ENCODE data around the gene ACER3.
A peak's percentile ranks its signal among the peaks of the same experiment; 100 is the strongest.

The ACER3 gene

GRCh38 chr11:76831686-76832310 is 28.9 kb upstream of the ACER3 start:
- H3K27me3 Mint-ChIP-seq: peaks cover 11% of the 10 kb centered on the region
- no peak overlapping the region for H3K27ac Mint-ChIP-seq
- H3K4me1 Mint-ChIP-seq: no peaks in the 10 kb centered on the region
- no peak for ATAC-seq
- H3K9me3 Mint-ChIP-seq: no peaks in the 10 kb centered on the region
- no peaks in the 10 kb centered on the region for H3K36me3 Mint-ChIP-seq
- no peak overlapping the region for H3K4me3 Mint-ChIP-seq

GRCh38 chr11:76832361-76832760 is 28.4 kb upstream of the ACER3 start:
- no peaks in the 10 kb centered on the region for H3K9me3 Mint-ChIP-seq
- no peaks in the 10 kb centered on the region for H3K4me1 Mint-ChIP-seq
- no peak for ATAC-seq
- H3K27me3 Mint-ChIP-seq: peaks cover 11% of the 10 kb centered on the region
- no peaks in the 10 kb centered on the region for H3K36me3 Mint-ChIP-seq
- H3K27ac Mint-ChIP-seq: no peak overlapping the region
- H3K4me3 Mint-ChIP-seq: no peak overlapping the region

- no peak for ATAC-seq
- Mint-ChIP-seq H3K4me3 (no peak overlapping the region), H3K27ac (no peak overlapping the region)
These were observed 26.6 kb upstream of the ACER3 start for GRCh38 chr11:76834151-76834550.

GRCh38 chr11:76835036-76835435 is 25.7 kb upstream of the ACER3 start:
- Mint-ChIP-seq H3K27ac (no peak overlapping the region), H3K4me1 (no peaks in the 10 kb centered on the region), H3K27me3 (peaks cover 14% of the 10 kb centered on the region), H3K36me3 (no peaks in the 10 kb centered on the region), H3K4me3 (no peak overlapping the region), H3K9me3 (no peaks in the 10 kb centered on the region)
- ATAC-seq: no peak

More at GRCh38 chr11:76834151-76834550, 26.6 kb upstream of the ACER3 start:
- H3K4me1 Mint-ChIP-seq: no peaks in the 10 kb centered on the region
- no peaks in the 10 kb centered on the region for H3K9me3 Mint-ChIP-seq
- H3K36me3 Mint-ChIP-seq: no peaks in the 10 kb centered on the region
- H3K27me3 Mint-ChIP-seq: peaks cover 19% of the 10 kb centered on the region

- H3K4me1 Mint-ChIP-seq: no peaks in the 10 kb centered on the region
- H3K4me3 Mint-ChIP-seq: no peak overlapping the region
- no peaks in the 10 kb centered on the region for H3K36me3 Mint-ChIP-seq
These were observed 24.6 kb upstream of the ACER3 start for GRCh38 chr11:76835928-76836612.

GRCh38 chr11:76836613-76837291 is 24.0 kb upstream of the ACER3 start:
- no peak for ATAC-seq
- Mint-ChIP-seq H3K9me3 (no peaks in the 10 kb centered on the region), H3K27me3 (peaks cover 20% of the 10 kb centered on the region), H3K36me3 (no peaks in the 10 kb centered on the region), H3K27ac (no peak overlapping the region), H3K4me3 (no peak overlapping the region), H3K4me1 (no peaks in the 10 kb centered on the region)

More at GRCh38 chr11:76835928-76836612, 24.6 kb upstream of the ACER3 start:
- Mint-ChIP-seq H3K27ac (no peak overlapping the region), H3K9me3 (no peaks in the 10 kb centered on the region), H3K27me3 (peaks cover 13% of the 10 kb centered on the region)
- no peak for ATAC-seq

- H3K27me3 Mint-ChIP-seq: peaks cover 30% of the 10 kb centered on the region
These were observed 22.7 kb upstream of the ACER3 start for GRCh38 chr11:76837696-76838677.

GRCh38 chr11:76838678-76839068 is 22.0 kb upstream of the ACER3 start:
- Mint-ChIP-seq H3K9me3 (no peaks in the 10 kb centered on the region), H3K27ac (no peak overlapping the region), H3K36me3 (no peaks in the 10 kb centered on the region), H3K27me3 (peaks cover 30% of the 10 kb centered on the region), H3K4me3 (no peak overlapping the region), H3K4me1 (no peaks in the 10 kb centered on the region)
- ATAC-seq: no peak

More at GRCh38 chr11:76837696-76838677, 22.7 kb upstream of the ACER3 start:
- H3K4me1 Mint-ChIP-seq: no peaks in the 10 kb centered on the region
- no peaks in the 10 kb centered on the region for H3K9me3 Mint-ChIP-seq
- H3K36me3 Mint-ChIP-seq: no peaks in the 10 kb centered on the region
- ATAC-seq: peak; percentile 14
- H3K4me3 Mint-ChIP-seq: no peak overlapping the region
- no peak overlapping the region for H3K27ac Mint-ChIP-seq

- Mint-ChIP-seq H3K27me3 (peaks cover 30% of the 10 kb centered on the region), H3K36me3 (no peaks in the 10 kb centered on the region), H3K27ac (no peak overlapping the region), H3K9me3 (no peaks in the 10 kb centered on the region), H3K4me3 (no peak overlapping the region), H3K4me1 (no peaks in the 10 kb centered on the region)
- ATAC-seq: no peak
These were observed 21.4 kb upstream of the ACER3 start for GRCh38 chr11:76839311-76839710.

GRCh38 chr11:76841923-76842452 is 18.7 kb upstream of the ACER3 start:
- Mint-ChIP-seq H3K27ac (no peak overlapping the region), H3K4me3 (no peak overlapping the region), H3K9me3 (no peaks in the 10 kb centered on the region), H3K27me3 (peaks cover 34% of the 10 kb centered on the region), H3K4me1 (no peaks in the 10 kb centered on the region), H3K36me3 (no peaks in the 10 kb centered on the region)
- ATAC-seq: no peak

- ATAC-seq: no peak
- no peaks in the 10 kb centered on the region for H3K36me3 Mint-ChIP-seq
- H3K27me3 Mint-ChIP-seq: peaks cover 33% of the 10 kb centered on the region
- H3K4me1 Mint-ChIP-seq: no peaks in the 10 kb centered on the region
- H3K4me3 Mint-ChIP-seq: no peak overlapping the region
- no peaks in the 10 kb centered on the region for H3K9me3 Mint-ChIP-seq
- no peak overlapping the region for H3K27ac Mint-ChIP-seq
These were observed 16.8 kb upstream of the ACER3 start for GRCh38 chr11:76843907-76844306.

- no peaks in the 10 kb centered on the region for H3K36me3 Mint-ChIP-seq
- H3K27ac Mint-ChIP-seq: no peak overlapping the region
- H3K4me3 Mint-ChIP-seq: no peak overlapping the region
- H3K9me3 Mint-ChIP-seq: no peaks in the 10 kb centered on the region
- no peaks in the 10 kb centered on the region for H3K4me1 Mint-ChIP-seq
- H3K27me3 Mint-ChIP-seq: peaks cover 27% of the 10 kb centered on the region
- ATAC-seq: no peak
These were observed 16.2 kb upstream of the ACER3 start for GRCh38 chr11:76844511-76844910.

GRCh38 chr11:76845069-76845468 is 15.6 kb upstream of the ACER3 start:
- Mint-ChIP-seq H3K27ac (no peak overlapping the region), H3K4me1 (no peaks in the 10 kb centered on the region)

GRCh38 chr11:76846441-76846840 is 14.3 kb upstream of the ACER3 start:
- no peaks in the 10 kb centered on the region for H3K4me1 Mint-ChIP-seq
- no peak overlapping the region for H3K4me3 Mint-ChIP-seq
- H3K27me3 Mint-ChIP-seq: peaks cover 23% of the 10 kb centered on the region
- no peak overlapping the region for H3K27ac Mint-ChIP-seq
- H3K36me3 Mint-ChIP-seq: no peaks in the 10 kb centered on the region
- ATAC-seq: no peak
- no peaks in the 10 kb centered on the region for H3K9me3 Mint-ChIP-seq

More at GRCh38 chr11:76845069-76845468, 15.6 kb upstream of the ACER3 start:
- no peak for ATAC-seq
- H3K9me3 Mint-ChIP-seq: no peaks in the 10 kb centered on the region
- peaks cover 27% of the 10 kb centered on the region for H3K27me3 Mint-ChIP-seq
- H3K4me3 Mint-ChIP-seq: no peak overlapping the region
- no peaks in the 10 kb centered on the region for H3K36me3 Mint-ChIP-seq

- H3K36me3 Mint-ChIP-seq: no peaks in the 10 kb centered on the region
- H3K4me1 Mint-ChIP-seq: no peaks in the 10 kb centered on the region
- no peaks in the 10 kb centered on the region for H3K9me3 Mint-ChIP-seq
- H3K27me3 Mint-ChIP-seq: peaks cover 9% of the 10 kb centered on the region
- no peak overlapping the region for H3K27ac Mint-ChIP-seq
- H3K4me3 Mint-ChIP-seq: no peak overlapping the region
- no peak for ATAC-seq
These were observed 11.3 kb upstream of the ACER3 start for GRCh38 chr11:76849376-76849775.
